Fibroblast of villous mesenchyme (primary cell): ENCODE data around the gene DESI1. TPM values are rescaled to one million over a fixed set of nuclear protein-coding genes. Genes with fewer than 3 reads are reported as not detected.

Experiments
- DNase-seq: peaks from one replicate; pipeline ENCODE4 v3.0.0-alpha.2; 2010; ENCODE audit warnings: low read depth
- H3K4me3 ChIP-seq: 2 replicates; pipeline ENCODE4 v1.5.1; 2011; ENCODE audit warnings: low read depth, mild to moderate bottlenecking, low read length
- total RNA-seq: library from RNA; depleted of rRNA; stranded (reverse); fragments of >200 nt; gene quantifications from 2 replicates; pipeline ENCODE4 v1.2.3, GENCODE V29; 2012
- TF ChIP-seq, protein P1 (sequence below): IDR thresholded peaks from 2 replicates; pipeline ENCODE4 v1.5.1; 2012; ENCODE audit warnings: low read depth, mild to moderate bottlenecking, low read length; ENCODE audit not compliant: insufficient read depth

DESI1 gene
- total RNA-seq, 1 donor, result 27.6 TPM

DNA sequence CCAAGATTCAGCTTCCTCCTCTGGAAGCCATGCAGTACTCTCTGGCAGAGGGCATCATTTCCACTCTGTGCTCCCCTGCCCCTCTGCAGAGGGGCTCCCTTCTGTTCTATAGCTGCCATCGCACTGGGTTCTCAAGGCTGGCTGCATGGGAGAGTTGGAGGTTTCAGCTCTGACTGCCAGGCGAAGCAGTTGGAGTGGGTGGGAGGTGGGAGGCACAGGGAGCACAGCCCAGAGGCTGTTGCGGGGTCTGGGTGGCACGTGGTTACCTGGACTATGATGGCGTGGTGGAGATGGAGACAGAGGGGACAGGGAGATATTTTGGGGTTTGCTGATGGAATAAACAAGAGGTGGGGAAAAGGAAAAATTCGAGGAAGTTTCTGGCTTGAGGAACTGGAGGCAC lies 36.0 kb downstream of the DESI1 start:
- no peak overlapping the region for H3K4me3 ChIP-seq
- no peak for DNase-seq
- TF ChIP-seq, protein P1, sequence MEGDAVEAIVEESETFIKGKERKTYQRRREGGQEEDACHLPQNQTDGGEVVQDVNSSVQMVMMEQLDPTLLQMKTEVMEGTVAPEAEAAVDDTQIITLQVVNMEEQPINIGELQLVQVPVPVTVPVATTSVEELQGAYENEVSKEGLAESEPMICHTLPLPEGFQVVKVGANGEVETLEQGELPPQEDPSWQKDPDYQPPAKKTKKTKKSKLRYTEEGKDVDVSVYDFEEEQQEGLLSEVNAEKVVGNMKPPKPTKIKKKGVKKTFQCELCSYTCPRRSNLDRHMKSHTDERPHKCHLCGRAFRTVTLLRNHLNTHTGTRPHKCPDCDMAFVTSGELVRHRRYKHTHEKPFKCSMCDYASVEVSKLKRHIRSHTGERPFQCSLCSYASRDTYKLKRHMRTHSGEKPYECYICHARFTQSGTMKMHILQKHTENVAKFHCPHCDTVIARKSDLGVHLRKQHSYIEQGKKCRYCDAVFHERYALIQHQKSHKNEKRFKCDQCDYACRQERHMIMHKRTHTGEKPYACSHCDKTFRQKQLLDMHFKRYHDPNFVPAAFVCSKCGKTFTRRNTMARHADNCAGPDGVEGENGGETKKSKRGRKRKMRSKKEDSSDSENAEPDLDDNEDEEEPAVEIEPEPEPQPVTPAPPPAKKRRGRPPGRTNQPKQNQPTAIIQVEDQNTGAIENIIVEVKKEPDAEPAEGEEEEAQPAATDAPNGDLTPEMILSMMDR, result no peak

DNA sequence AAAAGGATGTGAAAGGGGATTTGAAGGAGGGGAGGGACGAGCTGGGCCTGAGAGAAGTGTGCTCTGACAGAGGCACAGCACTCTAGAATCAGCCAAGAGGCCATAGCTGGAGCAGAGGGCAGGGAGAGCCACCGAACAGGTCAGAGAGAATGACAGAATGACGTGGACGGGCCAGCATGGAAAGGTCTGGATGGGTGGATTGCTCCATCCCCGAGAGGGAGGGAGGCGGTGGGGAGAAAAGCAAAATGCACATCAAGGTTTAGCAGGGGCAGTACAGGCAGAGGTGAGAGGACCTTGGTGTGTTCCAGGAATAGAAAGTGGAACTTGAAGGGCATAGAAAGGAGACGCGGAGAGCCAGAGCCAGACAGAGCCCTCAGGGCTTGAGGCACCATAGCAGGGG lies 38.1 kb downstream of the DESI1 start:
- H3K4me3 ChIP-seq, result no peak overlapping the region
- DNase-seq, result no peak
- TF ChIP-seq, protein P1, result no peak

DNA sequence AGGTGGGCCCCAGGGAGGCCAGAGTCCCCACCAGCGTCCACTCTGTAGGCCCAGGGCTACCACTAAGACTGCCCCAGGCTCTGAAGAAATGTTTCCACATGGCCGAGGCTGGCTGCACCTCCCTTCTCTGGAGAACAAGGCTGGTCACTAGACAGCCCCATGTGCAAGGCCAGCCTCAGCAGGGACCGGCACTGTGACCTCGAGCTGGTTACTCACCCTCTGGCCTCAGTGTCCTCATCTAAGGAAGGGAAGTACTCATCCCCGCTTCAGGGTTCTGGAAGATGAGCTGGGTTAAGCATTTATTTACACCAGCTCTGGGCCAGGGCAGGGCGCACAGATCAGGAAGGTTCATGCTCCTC lies 40.9 kb downstream of the DESI1 start:
- no peak overlapping the region for H3K4me3 ChIP-seq
- DNase-seq, result no peak
- TF ChIP-seq, protein P1, result no peak

DNA sequence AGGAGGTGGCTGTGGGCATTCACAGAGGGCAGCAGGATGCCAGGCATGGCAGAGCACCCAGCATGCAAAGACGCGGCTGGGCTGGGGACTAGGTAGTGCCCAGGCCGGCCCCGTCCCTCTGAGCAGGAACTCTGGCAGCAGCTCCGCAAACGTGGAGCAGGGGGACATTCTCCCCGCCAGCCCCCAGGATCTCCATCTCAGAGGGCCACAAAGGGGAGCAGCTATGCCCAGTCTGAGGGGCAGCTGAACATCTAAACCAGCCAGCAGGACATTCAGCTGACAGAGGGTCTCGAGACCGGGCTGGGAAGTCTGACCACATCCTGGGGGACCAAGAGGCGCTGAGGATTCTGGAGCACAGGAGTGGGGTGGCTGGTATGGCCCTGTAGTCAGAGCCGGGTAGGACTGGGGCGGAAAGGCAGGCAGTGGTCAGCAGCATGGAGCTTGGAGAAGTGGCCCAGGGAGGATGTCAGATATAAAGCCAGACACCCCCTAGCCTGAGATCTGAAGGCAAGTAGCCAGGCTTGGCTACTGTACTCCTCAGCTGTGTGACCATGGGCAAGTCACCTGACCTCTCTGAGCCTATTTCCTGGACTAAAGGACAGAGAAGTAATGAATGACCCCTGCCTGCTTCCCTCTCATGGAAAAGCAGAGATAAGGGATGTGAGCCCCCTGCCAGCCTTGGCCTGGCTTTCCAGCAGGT lies 41.4 kb downstream of the DESI1 start:
- TF ChIP-seq, protein P1, result no peak
- no peak for DNase-seq
- no peak overlapping the region for H3K4me3 ChIP-seq

DNA sequence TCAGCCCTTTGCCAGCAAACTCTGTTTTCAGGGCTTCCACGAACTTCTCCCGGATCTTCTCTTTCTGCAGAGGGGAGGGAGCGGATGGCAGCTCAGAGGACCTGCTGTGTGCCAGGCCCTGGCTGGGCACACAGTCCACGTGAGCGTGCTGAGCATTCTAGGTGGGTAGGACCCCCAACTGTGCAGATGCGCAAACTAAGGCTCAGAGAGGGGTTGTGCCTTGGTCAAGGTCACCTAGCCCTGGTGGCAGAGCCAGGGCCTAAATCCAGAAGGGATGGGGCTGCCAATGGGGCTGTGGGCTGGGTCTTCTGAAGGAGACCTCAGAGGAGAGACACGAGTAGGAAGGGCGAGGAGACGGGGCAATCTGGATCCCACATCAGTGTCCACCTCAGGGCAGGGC lies 42.0 kb downstream of the DESI1 start:
- TF ChIP-seq, protein P1, result no peak
- DNase-seq, result no peak
- H3K4me3 ChIP-seq, result no peak overlapping the region

DNA sequence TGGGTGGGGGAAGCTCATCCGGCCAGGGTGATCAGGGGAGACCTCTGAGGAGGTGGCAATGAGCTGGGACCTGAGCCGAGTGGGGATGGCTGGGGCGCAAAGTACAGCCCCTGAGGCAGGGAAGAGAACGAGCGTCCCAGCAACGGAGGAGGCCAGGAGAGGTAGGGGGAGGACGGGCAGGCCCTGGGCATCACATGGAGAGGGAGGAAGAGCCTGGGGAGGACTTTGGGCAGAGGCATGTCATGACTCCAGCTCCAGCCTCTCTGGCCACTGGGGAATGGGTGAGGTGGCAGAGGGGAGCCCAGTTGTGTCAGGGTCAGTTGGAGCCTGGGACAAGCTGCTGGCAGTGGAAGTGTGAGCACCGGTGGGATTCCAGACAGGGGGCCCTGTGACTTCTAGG lies 42.7 kb downstream of the DESI1 start:
- H3K4me3 ChIP-seq, result no peak overlapping the region
- TF ChIP-seq, protein P1, result no peak
- DNase-seq, result no peak

DNA sequence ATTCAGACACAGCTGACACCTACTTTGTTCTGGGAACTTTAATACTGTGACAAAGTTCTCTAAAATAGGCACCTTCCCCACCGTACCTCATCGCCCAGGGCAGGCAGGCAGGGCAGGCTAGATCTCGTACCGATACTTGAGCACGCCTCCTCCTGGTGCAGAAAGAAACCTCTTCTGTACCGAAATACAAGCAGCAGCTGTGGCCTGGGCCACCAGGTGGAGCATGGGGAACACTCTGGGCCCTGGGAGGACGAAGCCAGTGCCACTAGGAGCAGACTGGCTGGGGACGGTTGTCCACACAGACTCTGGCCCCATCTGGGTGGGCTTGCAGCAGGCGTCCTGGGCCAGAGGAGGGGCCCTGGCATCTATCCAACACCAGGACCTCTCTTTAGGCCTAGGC lies 44.0 kb downstream of the DESI1 start:
- peak; percentile 59 for DNase-seq
- TF ChIP-seq, protein P1, result peak; percentile 76
- H3K4me3 ChIP-seq, result no peak overlapping the region
